COLO829 (cell line): ENCODE data around the gene C4orf50.

Experiments
- DNase-seq: peaks from one replicate; pipeline ENCODE4 v3.0.0; 2012; ENCODE audit warnings: low spot score

The C4orf50 gene

DNA sequence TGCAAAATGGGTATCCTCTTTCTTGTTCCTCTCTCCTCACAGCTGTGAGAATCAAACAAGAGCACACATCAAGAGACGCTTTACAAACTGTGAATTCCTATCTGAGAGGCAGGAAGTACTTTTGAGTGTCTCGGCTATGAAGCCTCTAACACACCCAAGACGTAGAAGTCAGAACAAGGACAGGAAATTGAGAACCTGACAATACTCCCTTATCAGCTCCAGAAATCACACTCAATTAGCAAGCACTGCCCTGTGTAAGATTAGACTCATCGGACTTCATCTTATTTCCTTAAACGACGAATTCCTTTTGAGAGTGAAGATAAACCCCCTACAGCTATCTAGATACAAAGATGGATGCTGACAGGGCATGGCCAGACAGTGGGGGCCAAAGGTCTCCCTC, 74.7 kb downstream of the C4orf50 start:
- no peak for DNase-seq

DNA sequence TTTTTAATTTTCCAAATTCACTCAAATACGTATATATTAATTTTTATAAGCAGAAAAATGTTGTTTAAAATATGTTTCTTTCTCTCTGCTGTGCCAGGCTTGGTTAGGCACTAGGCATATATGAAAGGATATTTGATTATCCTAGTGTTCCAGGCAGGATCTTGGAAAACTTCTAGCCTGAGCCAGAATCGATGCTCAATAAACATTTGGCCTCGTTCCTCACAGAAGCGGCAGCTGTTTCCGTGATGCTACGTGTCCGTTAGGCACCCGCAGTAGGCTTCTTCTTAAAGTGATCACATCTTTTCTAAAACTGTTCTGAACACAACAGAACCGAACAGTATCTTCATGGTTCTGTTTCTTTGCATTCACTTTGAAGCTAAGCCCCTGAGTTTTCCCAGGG, 75.3 kb downstream of the C4orf50 start:
- no peak for DNase-seq

DNA sequence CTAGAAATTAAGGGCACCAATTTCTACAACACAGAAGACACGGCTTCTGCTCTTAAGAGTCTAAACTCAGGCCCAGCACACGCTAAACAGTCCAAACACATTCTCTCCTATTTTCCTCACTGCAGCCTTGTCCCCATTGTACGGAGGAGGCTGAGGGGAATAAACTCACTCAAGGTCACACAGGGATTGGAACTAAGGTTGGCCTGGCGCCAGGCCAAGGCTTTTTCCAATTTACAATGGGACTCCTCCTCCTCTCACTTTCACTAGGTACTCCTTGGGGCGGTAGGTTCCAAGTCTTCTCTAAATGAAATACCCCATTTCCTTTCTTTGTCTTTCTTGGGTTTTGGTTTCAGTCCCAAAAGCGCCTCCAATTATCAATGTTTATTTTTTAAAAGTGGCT, 76.6 kb downstream of the C4orf50 start:
- no peak for DNase-seq

DNA sequence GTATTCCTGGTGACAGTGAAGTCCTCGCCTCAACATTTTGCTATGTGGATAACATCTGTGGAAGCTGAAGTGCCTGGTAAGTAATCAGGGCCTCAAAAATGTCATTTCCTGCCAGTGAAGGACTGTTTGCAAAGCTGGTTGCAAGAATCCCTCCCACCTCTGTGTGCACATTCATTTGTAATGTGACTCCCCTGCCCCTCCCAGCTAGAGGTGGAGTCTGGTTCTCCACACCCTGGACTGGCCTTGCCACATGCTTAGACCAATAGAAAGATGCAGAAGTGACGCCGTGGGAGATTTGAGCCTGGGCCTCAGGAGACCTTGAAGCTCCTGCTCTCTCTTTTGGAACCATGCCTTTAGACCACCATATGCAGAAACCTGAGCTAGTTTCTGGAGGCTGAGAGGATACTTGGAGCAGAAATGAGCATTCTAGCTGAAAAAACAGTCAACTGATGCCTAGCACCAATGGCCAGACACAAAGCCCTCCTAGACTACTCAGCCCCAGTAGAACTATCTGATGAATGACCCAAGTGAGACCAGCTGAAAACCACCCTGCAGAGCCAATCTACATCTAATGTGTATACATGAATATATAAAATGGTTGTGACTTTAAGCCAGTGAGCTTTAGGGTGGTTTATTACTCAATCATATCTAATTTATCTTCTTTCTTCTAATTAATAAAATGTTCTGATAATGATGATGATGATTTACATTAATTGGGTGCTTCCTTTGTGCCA, 77.6 kb downstream of the C4orf50 start:
- no peak for DNase-seq

DNA sequence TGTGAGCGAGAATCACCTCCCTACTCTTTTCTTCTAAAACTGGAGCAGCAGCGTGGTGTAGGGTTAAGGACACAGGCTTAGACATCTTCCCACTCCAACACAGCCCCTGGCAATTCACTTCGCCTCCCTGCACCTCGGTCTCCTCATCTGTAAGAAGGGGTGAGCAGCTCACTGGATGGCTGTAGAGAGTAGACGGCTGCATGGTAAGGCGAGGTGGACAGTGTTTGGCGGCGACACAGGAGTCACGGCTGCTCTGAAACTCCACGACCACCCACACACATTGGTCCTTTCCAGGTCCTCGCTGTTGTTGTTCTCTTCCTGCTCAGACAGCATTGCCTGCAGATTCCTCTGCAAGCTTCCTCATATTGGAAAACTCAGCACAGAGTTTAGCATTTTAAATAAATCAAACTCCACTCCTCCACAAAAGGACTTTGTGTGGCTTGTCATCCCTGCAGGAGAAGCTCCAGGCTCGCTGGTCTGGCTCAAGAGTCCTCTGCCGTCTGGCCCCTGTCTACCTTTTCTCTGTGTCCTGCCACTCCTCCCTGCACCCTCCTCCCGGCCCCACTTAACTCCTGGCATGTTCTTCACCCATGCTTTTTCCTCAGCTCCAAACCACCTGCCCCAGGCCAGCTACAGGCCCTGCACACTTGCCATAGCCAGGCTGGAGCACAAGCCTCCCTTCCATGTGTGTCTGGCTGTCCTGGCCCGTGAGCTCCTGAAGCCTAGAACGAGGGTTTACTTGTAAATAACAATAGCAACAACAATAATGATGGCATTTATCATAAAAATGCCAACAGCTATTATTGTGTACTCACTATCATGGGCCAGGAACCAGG, 84.0 kb downstream of the C4orf50 start:
- no peak for DNase-seq

DNA sequence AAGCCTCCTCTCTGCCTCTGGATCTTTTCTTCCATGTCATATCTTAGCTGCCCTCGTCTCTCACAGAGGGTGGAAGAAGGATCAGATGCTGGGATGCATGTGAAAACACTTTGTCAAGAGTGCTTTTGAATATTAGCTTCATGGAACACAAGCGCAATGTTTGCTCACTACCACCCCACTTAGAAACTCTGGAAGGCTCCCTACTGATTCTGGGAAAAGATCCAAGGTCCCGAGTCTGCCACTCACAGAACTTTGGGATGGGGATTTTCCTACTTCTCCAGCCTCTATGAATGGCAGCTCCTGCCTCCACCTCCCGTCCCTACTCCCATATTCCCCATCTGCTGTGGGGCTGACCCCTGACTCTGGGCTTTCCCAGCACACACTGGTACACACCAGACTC, 85.1 kb downstream of the C4orf50 start:
- no peak for DNase-seq

DNA sequence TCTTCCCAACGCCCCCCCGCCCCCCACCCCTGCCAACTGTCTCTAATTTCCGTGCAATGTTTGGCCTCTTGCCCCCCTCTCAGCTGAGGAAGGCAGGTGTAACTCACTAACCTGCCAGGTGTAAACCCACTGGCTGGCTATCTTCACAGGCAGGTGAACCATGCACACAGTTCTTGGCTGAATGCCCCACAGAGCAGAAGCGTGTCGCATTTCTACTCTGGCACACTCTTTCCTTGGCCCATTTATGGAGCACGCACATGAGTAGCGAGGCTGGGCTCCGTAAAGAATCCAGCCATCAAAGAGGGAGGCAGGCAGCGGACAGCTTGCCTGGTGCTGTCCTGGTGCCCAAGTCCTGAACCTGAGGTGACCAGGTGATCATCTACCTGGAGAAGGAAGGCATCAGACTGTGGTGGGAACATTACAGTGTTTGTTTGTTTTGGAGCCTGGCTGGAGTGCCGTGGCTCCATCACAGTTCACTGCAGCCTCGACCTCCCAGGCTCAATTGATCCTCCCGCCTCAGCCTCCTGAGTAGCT, 86.1 kb downstream of the C4orf50 start:
- DNase-seq, result no peak

DNA sequence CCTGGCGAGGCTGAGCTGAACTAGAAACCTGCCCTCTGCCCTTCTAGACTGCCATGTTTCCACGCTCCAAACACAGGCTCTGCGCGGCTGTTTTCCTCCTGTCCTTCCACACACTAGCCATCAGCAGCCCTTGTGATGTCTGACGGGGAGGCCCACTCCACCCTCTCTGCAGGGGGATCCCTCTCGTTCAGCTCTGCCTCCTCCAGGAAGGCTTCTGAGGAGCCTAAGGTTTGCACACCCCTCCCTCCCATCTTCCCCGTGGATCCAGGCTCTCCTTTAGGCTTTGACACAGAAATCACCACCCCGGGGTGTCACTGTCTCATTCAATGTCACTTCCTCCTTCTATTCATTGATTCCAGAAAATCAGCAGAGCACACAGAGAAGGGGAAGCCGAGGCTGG, 86.7 kb downstream of the C4orf50 start:
- DNase-seq, result no peak

DNA sequence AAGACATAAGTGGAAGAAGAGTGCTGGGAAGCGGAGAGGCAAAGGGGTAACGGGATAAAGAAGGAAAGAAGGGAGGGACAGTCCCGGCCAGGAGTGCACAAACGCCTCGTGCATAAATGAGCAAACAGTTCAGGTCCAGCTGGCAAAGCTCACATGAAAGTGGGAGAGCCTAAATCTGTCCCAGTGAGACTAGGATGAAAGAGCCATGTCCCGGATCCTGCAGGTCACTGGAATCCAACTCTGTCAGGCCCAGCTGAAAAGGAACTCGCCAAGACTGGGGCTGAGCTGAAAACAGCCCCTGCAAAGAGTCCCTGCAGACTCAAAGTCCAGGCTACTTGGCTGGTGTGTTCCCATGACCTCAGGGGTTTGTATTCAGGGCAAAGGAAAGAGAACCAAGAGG, 87.4 kb downstream of the C4orf50 start:
- no peak for DNase-seq

DNA sequence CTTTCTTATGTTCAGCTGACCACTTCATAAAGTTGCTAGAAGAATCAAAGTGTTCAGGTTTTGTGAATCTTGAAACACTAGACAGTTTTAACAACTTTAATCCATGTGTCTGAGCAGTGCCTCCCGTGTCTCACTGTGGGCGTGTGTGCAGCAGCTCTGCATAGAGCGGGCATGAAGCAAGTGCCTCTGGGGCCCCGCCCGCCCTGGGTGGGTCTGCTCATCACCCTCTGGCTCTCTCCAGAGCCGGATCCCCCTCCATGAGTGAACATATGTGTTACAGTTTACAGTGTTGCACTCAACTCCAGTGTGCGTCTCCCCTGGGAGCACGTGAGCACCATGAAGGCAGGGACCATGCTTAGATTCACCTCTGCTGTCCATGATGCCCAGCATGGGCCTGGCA, 87.8 kb downstream of the C4orf50 start:
- DNase-seq, result no peak

DNA sequence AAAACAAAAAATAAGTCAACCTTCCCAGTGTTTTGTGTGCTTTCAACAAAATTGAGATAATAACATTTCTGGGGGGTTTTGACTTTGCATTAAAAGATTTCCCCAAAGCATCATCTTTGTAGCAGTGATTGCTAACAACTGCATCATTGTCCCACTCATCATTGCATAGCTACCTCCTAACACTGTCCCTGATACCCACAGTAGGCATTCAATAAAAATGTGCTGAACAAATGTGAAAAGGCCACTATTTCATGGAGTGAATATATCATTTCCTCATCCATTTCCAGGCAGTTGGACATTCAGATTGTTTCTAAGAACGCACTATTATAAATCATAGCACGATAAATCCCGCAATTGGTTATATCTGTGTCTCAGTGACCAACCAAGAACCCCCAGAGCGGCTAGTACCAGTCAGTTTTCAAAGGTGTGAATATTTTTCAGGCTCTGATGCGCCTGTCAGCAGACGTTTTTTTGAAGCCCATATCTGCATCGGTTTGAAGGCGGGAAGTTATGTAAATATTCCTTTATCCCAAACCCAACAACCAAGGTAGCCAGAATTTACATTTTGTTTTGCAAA, 89.3 kb downstream of the C4orf50 start:
- DNase-seq, result no peak

DNA sequence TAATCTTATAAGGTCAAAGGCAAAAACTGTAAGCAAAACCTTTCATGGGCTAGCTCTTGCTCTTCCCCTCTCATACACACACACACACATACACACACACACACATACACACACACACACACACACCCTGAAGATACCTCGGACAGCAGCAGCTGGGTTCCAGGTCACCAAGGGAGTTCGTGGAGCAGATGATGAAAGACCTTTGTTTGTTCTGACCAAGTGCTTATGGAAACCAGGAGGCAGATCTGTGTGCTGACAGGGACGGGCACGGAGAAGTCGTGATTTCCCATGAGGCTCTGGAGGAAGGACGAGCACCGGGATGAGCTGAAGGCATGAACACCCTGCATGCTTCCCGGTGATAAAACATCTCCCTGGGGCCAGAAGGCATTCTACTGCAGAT, 90.0 kb downstream of the C4orf50 start:
- DNase-seq, result no peak

DNA sequence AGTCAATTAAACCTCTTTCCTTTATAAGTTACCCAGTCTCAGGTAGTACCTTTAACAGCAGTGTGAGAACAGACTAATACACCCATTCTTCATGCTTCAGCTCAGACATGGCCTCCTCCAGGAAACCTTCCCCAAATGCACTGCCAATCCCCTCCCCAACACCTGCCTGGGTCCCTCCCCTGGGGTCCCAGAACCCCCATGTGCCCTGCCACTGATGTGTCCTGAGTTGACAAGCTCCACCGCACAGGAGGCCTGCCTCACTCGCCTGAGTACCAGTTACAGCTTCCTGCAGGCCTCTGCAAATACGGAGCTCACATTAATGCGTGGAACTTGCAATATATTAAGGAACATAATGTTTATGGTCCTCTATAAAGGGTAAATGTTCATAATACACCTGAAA, 90.5 kb downstream of the C4orf50 start:
- DNase-seq, result no peak

DNA sequence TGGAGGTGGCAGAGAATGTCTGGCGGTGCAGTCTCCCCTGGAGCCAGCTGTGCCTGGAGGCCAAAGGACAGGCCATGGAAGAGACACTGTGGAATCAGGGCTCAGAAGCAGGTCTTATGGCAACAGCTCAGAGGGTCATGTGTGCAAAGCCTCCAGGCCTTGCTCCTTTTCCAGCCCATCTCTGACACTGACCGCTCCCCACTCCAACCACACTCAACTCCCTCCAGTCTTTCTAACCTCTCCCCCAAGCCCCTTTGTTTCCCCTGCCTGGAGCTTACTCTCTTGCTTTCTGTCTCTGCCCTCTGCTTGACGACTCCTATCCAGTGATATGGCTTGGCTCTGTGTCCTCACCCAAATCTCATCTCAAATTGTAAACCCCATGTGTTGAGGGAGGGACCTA, 91.1 kb downstream of the C4orf50 start:
- DNase-seq, result no peak

DNA sequence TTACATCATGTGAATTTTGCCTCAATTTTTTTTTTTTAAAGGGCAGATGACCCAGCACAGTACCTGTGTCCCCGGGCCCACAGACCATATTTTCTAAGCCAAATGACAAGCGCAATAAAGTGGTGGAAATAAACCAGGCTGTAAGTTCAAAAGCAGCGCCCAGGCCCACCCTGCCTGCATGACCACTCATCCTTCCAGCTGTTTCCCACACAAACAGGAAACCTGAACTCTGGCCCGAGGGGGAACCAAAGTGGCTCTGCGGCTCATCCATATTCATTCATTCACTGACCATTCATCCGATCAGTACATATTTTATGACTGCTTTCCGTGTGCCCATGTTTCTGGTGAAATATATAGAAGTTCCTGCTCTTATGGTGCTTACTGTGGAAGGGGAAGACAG, 91.6 kb downstream of the C4orf50 start:
- DNase-seq, result no peak

DNA sequence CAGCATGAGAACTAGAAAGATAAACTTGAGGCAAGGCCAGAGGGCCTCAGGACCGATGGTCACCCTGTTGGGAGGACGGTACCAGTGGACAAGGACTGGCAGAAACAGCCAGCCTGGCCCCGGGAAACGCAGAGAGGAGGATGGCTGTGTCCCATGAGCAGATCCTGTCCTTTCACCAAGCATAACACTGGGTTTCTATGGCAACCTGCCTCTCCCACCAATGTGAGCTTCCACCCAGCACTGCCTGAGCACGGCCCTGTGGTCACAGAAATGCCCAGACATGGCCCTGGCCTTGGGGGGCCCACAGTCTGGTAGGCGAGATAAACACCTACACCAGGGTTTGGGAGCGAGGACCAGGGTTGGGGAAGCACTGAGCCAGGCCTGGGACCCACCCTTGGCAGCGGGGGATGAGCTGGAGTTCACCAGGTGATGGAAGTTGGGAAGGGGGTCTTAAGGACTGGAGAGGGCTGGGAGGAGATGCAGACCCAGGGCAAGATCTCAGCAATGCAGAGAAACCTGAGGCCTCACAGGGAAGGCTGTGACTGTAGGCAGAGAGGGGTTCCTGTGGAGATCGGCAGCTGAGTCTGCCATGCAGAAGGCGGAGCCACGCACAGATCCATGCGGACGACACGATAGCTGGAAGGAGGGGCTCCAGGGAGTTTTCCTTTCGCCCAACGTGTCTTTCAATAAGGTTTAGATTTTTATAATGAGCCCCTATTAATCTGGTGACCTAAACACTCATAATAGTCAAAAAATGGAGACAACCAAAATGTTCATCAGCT, 92.6 kb downstream of the C4orf50 start:
- DNase-seq, result no peak

DNA sequence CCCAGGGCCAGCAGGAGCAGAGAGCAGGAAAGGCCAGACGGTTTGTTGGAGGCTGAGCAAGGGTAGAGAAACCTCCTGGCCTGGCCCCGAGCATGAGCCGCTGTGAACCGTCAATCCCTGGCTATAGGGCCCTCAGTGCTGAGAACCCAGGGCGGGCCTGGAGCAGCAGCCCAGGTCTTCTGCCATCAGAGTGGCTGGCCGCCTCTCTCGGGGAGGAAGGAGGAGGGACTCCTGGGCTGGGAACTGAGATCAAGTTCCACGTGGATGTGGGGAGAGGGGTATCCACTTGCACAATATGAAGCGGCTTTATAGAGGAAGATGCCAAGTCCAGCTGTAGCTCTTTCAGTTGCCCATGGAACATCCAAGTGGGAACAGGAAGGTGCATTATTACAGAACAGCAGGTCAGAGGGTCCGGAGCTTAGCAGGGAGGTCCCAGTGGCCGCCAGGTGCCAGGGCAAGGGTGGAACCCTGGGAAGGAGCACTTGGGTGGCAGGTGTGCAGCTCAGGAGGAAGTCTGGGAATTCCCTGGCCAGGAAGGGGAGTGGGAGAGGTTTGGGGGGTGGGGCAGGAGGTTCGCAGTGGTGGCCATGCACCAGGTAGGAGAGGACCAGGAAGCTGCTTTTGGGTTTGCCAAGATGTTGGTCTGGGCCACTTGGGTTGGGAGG, 93.6 kb downstream of the C4orf50 start:
- no peak for DNase-seq

DNA sequence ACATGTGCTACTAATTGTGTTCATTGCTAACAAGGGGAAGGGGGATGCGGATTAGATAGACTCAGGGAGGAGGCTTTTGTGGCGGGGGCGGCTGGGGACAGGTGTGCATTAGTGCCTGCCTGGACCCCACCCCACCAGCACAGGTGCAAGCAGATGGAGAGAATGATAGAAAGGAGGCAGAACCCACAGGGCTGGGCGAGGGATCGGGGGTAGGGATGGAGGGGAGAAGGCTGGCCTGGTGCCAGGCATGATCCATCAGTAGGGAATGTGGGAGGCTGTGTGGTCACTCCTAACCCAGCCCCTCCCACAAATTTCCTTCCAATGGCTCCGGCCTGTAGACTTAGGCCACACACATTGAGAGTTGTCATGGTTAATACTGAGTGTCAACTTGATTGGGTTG, 94.9 kb downstream of the C4orf50 start:
- no peak for DNase-seq

DNA sequence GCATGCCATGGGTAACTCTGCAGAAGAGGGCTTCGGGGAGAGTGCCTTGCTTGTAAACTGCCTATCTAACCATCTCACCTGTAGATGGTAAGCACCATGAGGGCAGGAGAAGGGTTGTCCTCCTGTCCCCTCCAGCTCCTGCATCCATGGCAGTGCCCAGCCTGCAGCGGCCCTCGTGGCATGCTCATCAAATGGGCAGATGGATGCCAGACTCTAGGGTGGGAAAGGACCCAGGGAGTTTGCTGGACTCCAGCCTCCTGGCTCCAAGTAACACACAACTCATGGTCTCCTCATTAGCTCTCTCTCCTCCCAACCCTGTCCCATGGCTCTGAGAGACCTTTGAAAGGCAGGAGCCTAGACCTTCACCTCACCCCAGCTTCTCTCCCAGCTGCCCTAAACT, 95.7 kb downstream of the C4orf50 start:
- DNase-seq, result no peak

DNA sequence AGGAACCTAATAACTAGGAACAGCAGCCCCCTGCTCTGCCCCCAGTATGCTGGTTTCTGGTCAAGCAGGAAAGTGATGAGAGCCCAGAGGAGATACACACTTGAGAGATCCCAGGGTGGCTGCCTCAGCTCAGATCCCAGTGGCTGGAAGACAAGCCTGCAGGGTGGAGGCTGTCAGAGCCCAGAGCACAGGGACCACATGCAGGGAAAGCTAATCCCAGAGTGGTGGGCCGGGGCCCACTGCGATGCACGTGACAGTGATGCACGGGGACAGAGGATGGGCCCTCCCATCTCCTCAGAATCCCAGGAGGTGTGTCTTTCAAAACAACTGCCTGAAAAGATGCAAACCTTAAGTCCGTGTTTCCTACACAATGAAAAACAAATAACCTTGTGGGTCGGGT, 96.2 kb downstream of the C4orf50 start:
- DNase-seq, result no peak

DNA sequence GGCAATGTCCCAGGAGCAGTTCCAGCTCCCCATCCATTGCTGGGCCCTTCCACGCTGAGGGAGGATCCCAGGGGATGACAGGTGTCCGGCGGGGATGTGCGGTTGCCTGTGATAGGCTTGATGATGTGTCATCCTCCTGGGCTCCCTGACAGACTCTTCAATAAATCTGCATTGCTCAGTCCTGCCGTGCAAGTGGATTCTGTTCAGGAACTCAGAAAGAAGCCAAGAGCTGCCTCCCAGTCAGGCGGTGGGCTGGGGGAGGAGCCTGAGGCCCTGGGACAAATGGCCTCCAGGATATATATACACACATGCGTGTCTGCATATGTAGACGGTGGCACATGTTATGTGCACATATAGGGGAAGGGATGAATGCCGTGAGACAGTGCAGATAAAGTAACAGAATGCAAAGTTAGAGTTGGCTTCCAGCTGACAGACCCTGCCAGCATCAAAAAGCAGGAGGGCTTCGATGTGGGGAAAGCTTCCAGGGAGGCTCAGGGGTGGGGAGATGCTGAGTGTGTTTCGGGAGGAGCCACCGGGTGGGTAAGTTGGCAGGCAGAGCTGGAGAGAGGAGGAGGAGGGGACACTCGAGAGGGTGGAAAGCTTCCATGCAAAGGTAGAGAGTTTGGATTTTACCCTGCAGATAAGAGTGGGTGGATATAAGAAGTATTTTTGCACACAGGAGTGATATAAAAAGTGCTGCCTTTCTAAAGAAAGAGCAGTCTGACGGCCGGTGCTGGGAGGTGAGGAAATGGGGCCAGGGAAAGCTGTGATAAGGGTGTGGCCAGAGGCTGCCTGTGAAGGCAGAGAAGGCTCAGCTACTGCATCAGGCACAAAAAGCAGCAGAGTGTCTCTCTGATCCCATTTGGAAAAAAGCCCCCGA, 96.9 kb downstream of the C4orf50 start:
- DNase-seq, result no peak
